ENCODE measurements around the gene DOCK2.

- TF ChIP-seq, protein P1, sequence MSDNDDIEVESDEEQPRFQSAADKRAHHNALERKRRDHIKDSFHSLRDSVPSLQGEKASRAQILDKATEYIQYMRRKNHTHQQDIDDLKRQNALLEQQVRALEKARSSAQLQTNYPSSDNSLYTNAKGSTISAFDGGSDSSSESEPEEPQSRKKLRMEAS (CRISPR knock-in tag; IDR thresholded peaks at IDR 0.05), result no peak
- TF ChIP-seq, protein P2, sequence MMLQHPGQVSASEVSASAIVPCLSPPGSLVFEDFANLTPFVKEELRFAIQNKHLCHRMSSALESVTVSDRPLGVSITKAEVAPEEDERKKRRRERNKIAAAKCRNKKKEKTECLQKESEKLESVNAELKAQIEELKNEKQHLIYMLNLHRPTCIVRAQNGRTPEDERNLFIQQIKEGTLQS (CRISPR knock-in tag; conservative IDR thresholded peaks at IDR 0.05), result no peak
Observed at GRCh38 chr5:169650701-169651331, 13.7 kb downstream of the DOCK2 start.

Measured in WTC11 (cell line).